Mesothelial cell of epicardium (in vitro differentiated cells): ENCODE measurements around the gene ZNF770. TPM values are rescaled to one million over a fixed set of nuclear protein-coding genes. Genes with fewer than 3 reads are reported as not detected.

Experiments used
- DNase-seq, 2 experiments: peaks; one replicate each; pipeline ENCODE4 v3.0.0; 2021; ENCODE audit warnings: low spot score in 2 of 2; ENCODE audit not compliant: unreplicated experiment in 2 of 2
- H3K27ac Mint-ChIP-seq: 2 replicates; pipeline ENCODE4 v1.8.0; 2021; ENCODE audit warnings: mixed read lengths
- H3K27me3 Mint-ChIP-seq: 2 replicates; pipeline ENCODE4 v1.8.0; 2021; ENCODE audit warnings: low read depth, mixed read lengths
- H3K36me3 Mint-ChIP-seq: 2 replicates; pipeline ENCODE4 v1.8.0; 2021; ENCODE audit warnings: mixed read lengths
- H3K4me1 Mint-ChIP-seq: 2 replicates; pipeline ENCODE4 v1.8.0; 2021; ENCODE audit warnings: mixed read lengths
- H3K4me3 Mint-ChIP-seq: 2 replicates; pipeline ENCODE4 v1.8.0; 2021; ENCODE audit warnings: mild to moderate bottlenecking, moderate library complexity, mixed read lengths
- H3K9me3 Mint-ChIP-seq: 2 replicates; pipeline ENCODE4 v1.8.0; 2021; ENCODE audit warnings: mixed read lengths
- CTCF ChIP-seq: fragments of 200-600 bp; sonication (generic); IDR thresholded peaks from one replicate; pipeline ENCODE4 v1.5.0; 2021; ENCODE audit warnings: antibody characterized with exemption; ENCODE audit not compliant: unreplicated experiment
- total RNA-seq: library from RNA; stranded (reverse); gene quantifications from 3 replicates; pipeline ENCODE4 v1.2.1, GENCODE V29; 2021

Gene ZNF770
- total RNA-seq, result 76.3 to 77.8 TPM (median 76.8 TPM) in 3 replicates

GRCh38 chr15:34988027-34988902 is at the start of gene ZNF770:
Gene ZNF770, minus strand, starts transcription at chr15:34988287. Its CDS starts 4,853 bp downstream, at chr15:34983434.
- peak; percentile 48 to 85 for DNase-seq
- Mint-ChIP-seq H3K4me3 (peak within 1 kb of the TSS; percentile 92), H3K9me3 (no peaks in the 10 kb centered on the region), H3K36me3 (no peaks in the 10 kb centered on the region), H3K27me3 (no peaks in the 10 kb centered on the region), H3K27ac (peak within 1 kb of the TSS; percentile 97), H3K4me1 (peaks cover 28% of the 10 kb centered on the region)
- TF ChIP-seq CTCF, result no peak

- no peak overlapping the region for H3K27ac Mint-ChIP-seq
- DNase-seq, result no peak
- no peaks in the 10 kb centered on the region for H3K27me3 Mint-ChIP-seq
- peaks cover 8% of the 10 kb centered on the region for H3K4me1 Mint-ChIP-seq
- no peaks in the 10 kb centered on the region for H3K36me3 Mint-ChIP-seq
- H3K9me3 Mint-ChIP-seq, result no peaks in the 10 kb centered on the region
- TF ChIP-seq CTCF, result no peak
- no peak overlapping the region for H3K4me3 Mint-ChIP-seq
Observed at GRCh38 chr15:35028235-35028984, 40.3 kb upstream of the ZNF770 start.

GRCh38 chr15:35023804-35024203 is 35.7 kb upstream of the ZNF770 start:
- H3K4me3 Mint-ChIP-seq, result no peak overlapping the region
- H3K9me3 Mint-ChIP-seq, result no peaks in the 10 kb centered on the region
- H3K36me3 Mint-ChIP-seq, result no peaks in the 10 kb centered on the region
- TF ChIP-seq CTCF, result no peak
- no peaks in the 10 kb centered on the region for H3K27me3 Mint-ChIP-seq
- no peak overlapping the region for H3K27ac Mint-ChIP-seq
- DNase-seq, result no peak
- peaks cover 13% of the 10 kb centered on the region for H3K4me1 Mint-ChIP-seq

GRCh38 chr15:35020974-35021373 is 32.9 kb upstream of the ZNF770 start:
- H3K9me3 Mint-ChIP-seq, result no peaks in the 10 kb centered on the region
- no peak for DNase-seq
- no peaks in the 10 kb centered on the region for H3K36me3 Mint-ChIP-seq
- no peak for TF ChIP-seq CTCF
- H3K27me3 Mint-ChIP-seq, result no peaks in the 10 kb centered on the region
- peaks cover 7% of the 10 kb centered on the region for H3K4me1 Mint-ChIP-seq
- no peak overlapping the region for H3K4me3 Mint-ChIP-seq
- H3K27ac Mint-ChIP-seq, result no peak overlapping the region

- Mint-ChIP-seq H3K9me3 (no peaks in the 10 kb centered on the region), H3K27me3 (no peaks in the 10 kb centered on the region), H3K27ac (peak overlapping the region; percentile 31), H3K4me3 (no peak overlapping the region), H3K4me1 (peaks cover 7% of the 10 kb centered on the region), H3K36me3 (no peaks in the 10 kb centered on the region)
- TF ChIP-seq CTCF, result no peak
- no peak for DNase-seq
Observed at GRCh38 chr15:35019404-35020327, 31.6 kb upstream of the ZNF770 start.
